SKM-1 treated with dmso at 0.1 percent for 144 hours (cell line): ENCODE results near the gene CROCC.

ENCODE experiments used
- DNase-seq: peaks from one replicate; lab custom pipeline; 2025; ENCODE audit not compliant: unreplicated experiment; lab: John Stamatoyannopoulos, UW

CROCC gene

DNA sequence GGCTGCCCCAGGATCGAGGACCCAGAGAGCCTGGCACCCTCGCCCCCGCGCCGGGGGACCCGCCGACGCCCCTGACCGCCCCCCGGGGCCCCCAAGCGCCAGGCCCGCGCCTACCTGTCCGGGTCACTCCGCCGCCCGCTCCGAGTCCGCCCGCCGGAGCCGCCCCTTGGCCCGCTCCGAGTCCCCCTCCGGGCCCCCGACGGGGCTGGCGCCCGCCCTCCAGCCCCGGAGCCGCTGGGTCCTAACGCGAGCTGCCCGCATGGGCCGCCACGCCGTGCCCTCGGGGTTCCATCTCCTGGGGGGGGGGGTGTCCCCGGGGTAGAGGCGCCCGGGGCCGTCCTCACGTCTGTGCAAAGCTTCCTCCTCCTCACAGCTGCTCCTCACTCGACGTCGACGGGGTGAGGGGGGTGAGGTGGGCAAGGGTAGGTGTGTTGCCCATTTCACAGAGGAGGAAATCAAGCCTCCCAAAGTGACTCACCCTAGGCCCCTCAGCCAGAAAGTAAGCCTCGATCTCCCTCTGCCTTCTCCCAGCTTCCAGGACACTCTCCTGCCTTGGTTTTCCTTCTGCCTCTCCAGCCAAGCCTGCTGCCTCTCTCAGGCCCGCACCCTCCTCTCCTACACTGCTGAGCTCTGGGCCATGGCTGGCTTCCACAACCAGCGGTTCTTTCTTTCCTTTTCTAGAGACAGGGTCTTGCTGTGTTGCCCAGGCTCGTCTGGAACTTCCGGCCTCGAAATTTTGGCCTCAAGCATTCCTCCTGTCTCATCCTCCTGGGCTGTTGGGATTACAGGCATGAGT, 58.9 kb downstream of the CROCC start, which contains the start of gene MFAP2:
MFAP2 (minus strand) TSS at position 148 of the 796 bp plus-strand sequence. CDS start 2,347 bp downstream, outside the sequence.
- DNase-seq, result no peak

DNA sequence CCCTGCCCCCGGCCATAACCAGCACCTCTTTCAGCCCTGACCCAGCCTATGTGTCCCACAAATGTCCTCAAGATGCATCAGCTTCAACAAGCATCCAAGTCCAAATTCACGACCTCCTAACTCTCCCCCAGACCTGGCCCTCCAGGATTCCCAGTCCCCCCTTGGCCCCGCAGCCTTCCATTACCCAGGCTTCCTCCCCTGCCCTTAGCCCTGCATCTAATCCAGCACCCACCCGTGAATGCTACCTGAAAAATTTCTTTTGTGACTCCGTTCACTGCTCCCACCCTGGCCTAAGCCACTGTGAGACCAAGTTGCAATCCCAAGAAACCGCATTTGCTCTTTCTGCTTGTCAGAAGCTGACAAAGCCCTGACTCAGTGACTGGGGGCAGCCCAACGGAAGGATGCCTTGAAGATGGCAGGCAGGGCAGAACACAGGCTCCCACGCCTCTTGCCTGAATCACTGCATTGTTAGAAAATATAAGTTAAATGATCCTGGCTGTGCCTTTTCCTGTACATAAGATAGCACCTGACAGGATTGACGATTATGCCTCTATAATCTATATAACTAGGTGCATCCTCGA, 59.6 kb downstream of the CROCC start:
- no peak for DNase-seq

DNA sequence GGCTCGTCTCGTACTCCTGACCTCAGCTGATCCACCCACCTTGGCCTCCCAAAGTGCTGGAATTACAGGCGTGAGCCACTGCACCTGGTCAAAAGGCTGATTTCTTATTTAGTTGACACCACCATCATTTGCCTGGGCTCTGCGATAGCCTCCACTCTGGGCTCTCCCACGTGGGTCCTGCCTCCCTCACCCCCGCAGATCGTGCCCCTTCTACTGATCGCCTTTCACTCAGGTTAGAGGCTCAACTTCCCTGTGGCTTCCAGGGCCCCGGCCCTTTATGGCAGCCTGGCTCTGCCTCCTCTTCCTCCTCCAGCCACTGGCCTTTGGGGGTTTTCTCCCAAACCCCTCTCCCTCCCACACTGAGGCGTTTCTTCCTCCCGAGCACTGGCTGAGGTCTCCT, 61.2 kb downstream of the CROCC start:
- DNase-seq, result no peak

DNA sequence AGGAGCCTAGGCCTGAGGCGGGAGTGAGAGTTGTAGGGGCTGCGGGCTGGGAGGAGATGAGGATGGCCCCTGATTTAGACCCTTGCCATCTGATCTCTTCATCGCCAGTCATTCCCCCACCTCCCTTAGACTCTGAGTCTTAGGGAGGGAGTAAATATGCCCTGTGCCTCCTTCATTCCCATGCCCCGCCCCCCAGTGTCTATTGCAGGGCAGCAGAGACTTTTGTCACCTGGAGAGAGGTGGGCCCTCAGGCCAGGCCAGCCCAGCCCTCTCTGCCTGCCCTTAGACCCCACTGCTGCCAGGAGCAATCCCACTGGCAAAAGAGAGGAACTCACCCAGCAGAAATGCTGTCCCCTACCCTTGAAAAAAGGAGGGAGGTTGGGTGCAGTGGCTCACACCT, 61.9 kb downstream of the CROCC start:
- DNase-seq, result no peak

DNA sequence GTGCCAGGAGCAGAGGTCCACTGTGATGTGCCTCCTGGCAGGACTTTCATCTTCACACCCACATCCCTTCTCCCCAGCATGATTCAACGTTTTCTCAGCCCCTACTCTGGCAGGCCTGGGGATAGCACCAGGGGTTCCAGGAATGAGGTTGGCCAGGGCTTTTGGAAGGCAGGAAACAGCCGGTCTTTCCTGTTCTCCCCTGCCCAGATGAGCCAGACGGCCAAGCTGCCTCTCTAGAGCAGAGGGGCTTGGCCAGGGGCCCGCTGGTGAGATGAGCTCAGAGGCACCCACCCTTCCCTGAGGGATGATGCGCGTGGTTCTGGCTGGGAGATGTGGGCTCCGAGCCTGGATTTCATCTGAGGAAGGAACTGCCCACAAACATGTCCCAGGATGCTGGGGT, 63.0 kb downstream of the CROCC start:
- no peak for DNase-seq

DNA sequence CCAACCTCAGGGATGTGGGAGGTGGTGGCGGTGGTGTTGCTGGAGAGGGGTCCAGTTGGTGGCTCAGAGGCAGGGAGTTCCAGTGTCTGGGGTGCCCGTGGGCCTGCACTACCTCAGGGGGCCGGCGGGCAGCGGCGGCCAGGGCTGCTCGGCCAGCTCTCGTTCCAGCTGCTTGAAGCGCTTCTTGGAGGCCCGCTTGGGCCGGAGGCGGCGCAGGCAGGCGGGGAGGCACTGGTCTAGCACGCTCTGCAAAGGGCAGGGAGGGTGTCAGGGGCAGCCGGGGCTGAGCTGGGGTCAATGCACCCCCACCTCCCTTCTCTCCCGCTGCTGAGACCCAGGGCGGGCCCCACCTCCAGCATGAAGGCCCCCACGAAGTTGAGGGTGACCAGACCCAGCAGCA, 64.4 kb downstream of the CROCC start:
- no peak for DNase-seq

DNA sequence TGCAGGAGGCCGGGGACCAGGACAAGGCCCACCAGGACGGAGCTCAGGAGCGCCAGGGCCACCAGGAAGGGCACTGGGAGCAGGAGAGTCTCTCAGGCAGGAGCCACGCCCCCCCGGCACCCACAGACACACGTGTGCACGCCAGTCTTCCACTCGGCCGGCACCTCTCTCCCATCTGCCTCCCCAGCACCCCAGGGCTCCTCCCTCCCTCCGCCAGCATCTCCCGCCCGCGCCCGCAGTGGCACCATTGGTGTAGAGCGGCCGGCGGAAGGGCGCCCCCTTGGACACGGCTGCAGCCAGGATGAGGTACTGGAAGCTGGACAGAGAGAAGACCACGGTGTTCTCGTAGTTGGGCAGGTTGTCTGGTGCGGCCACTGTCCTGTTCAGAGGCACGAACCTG, 64.8 kb downstream of the CROCC start:
- no peak for DNase-seq

DNA sequence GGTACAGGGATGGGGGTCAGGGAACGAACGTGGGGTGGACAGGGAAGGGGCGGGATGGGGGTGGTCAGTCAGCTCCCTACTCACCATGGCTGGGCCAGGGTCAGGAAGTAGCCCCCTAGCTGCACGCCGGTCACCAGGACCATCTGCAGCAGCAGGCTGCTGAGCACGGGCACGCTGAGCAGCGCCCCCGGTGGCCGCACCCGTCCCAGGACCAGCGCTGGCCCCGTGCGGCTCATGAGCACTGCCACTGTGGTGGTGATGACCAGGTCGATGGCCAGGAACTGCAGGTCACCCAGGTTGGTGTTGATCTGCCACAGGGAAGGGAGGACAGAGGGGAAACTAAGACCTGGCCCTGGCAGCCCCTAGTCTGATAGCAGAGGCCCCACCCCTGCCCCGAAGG, 65.2 kb downstream of the CROCC start:
- DNase-seq, result no peak

DNA sequence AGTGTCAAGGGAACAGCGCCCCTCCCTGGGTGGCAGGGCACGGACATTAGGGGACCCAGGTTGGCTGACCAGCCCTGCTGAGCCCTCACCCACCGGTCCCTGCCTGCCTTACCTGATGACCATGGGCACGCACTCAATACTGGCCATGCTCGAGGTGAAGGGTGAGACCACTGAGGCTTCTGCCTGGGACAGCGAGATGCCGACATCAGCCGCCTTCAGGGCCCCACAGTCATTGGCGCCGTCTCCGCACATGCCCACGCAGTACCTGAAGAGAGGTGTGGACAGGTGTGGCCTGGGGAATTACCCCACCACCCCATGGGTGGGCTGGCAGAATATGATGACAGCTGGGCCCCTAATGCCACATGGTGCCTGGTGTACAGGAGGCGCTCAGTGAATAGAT, 66.5 kb downstream of the CROCC start:
- no peak for DNase-seq

DNA sequence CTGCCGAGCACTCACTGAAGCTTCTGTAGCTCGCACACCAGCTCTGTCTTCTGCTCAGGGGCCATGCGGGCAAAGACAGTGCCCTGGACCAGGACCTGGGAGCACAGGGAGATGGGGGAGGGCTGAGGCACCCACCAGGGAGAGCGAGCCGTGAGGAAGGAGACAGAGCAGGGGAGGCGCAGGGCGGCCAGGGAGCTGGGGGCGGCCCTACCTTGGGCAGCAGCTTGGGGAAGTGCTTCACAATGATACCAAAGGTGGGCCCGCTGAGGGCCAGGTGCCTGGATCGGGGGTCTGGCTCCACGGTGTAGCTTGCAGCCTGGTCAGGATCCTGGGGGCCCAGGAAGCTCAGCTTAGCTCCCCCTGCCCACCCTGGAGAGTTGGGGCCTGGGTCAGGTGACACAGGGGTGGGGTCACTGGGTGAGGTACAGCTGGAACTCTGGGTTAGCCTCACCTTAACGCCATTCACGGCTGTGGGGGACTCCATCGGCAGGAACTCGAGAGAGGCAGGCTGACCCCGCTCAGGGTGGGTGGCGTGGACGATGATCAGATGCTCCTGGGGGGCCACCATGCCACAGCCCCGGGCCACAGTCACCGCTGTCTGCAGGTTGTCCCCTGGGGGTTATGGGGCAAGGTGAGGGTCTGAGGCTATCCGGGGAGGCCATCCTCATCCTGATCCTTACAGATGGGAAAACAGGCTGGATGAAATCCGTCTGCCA, 68.1 kb downstream of the CROCC start:
- no peak for DNase-seq

DNA sequence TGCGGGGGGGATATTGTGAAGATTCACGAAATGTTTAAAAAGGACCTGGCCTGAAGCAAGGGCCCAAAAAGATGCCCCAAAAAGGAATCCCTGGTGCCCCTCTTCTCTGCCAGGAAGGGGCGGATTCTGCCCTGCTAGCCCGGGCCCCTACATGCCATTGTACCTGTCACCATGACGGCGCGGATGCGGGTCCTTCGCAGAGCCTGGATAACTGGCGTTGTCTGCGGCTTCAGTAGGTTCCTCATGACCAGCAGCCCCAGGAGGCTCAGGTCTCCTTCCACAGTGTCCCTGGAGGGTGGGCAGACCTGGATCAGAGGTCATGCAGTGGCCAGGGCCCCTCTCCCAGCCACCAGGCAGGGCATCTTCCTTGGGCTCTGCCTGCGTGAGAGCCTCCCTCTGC, 69.8 kb downstream of the CROCC start:
- no peak for DNase-seq

DNA sequence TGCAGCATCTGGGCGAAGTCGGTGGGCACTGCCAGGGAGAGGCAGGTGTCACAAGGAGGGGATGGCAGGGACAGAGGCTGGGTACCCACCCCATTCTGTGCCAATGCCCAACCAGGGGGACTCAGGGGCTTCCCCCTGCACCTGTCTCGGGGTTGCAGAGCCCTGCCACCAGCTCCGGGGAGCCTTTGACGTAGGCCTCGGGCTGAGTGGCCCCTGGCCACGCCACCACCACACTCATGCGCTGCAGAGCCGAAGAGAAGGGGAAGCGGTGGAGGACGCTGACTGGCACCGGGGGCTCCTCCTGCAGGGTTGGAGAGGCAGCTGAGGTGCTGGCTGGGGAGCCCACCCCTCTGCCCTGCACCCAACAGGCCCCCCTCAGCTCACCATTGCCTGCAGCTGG, 70.4 kb downstream of the CROCC start:
- DNase-seq, result no peak

DNA sequence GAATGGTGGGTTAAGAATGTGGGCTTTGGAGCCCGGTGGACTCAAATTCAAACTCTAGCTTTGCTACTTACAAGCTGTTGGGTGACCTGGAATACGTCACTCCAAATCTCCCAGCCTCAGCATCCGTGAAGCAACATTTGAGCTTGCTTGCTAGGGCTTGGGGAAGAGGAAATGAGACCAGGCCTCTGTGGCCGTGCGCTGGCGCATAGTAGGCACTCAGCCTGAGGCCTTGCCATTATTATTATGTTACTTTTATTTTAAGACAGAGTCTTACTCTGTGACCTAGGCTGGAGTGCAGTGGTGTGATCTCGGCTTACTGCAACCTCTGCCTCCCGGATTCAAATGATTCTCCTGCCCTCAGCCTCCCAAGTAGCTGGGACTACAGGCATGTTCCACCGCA, 70.9 kb downstream of the CROCC start:
- DNase-seq, result no peak

DNA sequence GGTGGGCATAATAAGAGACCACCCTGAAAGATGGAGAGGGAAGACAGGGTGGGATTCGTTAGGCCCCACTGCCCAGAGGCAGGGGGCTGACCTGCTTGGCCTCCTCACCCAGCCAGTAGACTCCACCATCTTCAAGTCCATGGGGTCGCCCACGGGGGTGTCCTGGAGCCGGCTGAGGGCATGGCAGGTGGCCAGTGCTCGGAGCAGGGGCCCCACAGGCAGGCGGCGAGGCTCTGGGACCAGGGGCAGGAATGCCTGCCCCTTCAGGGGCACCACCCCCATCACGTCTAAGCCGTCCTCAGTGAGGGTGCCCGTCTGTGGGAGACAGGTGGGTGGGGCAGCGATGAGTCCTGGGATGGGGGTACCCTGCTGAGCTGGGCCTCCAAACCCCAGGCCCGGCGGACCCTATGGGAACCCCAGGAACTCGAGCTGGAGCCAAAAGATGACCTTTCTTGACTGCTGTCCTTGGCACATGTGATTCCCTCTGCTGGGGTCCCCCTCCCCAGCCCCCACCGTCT, 71.8 kb downstream of the CROCC start:
- DNase-seq, result no peak

DNA sequence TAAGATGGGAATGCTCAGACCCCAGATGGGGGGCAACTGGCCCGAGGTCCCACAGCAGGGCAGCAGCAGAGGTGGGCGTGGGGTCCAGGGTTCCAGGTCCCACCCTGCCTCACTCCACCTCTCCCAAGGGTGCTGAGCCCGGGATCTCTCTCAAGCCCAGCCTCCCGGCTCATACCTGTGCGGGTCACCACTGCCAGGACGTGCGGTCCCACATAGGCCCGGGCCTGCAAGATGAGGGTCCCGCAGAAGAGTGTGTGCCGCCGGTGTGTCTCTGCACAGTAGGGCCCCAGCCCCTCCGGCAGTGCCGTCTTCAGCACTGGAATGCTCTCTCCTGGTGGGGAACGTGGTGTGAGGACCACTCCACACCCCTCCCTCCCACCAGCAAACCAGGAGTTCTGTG, 75.1 kb downstream of the CROCC start:
- DNase-seq, result no peak

DNA sequence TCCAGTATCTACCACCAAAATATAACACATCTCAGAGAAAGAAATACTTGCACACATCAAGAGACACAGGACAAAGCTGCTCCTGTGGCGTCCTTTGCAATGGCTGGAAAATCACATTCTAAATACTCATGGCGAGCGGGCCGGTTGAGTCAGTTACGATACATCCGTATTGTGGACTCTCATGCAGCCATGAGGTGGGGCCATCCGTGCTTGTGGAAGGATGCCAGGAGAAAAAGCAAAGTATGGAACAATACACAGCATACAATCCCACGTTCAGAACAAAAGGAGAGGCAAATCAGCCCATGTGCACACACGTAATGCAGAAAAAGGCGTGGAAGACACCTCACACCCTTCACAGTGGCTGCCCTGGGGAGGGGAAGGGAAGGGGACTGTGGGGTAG, 76.9 kb downstream of the CROCC start:
- no peak for DNase-seq

DNA sequence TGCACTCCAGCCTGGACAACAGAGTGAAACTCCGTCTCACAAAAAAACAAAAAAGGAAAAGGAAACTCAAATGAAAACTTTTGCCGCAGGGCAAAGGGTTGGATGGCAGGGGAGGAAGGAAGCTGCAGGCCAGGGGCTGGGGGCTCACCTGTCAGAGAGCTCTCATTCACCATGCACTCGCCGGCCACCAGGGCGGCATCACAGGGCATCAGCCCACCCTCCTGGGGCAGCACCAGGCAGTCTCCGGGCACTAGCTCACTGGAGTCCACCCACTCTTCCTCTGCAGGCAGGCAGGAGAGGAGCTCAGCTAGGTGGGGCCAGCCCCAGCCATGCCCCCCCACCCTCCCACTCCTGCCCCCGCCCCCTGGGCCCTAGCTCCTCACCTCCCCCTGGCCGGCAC, 78.1 kb downstream of the CROCC start:
- DNase-seq, result no peak

DNA sequence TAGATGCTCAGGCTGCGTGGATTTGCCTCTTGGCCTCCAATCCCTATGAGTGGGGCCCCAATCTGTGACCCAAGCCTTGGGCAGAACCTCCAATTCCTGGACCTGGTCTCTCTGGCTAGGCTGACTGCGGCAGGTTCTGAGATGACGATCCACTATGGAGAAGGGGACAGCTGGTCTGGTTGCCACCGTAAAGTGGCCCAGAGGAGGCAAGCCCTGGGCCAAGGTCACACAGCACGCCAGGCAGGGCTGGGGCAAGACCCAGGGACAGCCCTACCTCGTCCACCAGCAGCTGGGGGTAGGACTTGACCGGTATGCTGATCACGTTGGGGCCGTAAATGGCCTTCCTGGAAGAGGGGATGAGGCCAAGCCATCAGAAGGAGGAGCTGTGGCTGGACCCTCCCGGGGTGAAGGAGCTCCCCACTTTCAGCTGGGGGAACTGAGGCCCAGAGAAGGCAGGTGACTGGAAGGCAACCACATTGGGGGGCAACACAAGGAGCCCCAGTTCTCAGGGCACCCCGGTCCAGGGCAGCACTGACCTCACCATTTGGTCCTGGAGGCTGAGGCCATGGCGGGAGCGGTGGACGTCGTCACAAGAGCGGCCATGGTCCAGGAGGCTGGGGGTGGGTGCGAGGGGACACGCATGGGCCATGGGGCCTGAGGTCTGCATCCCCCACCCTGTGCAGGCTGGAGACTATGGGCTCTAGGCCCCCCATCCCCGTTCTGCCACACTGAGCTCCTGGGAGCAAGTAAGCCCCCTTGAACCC, 80.2 kb downstream of the CROCC start:
- no peak for DNase-seq

DNA sequence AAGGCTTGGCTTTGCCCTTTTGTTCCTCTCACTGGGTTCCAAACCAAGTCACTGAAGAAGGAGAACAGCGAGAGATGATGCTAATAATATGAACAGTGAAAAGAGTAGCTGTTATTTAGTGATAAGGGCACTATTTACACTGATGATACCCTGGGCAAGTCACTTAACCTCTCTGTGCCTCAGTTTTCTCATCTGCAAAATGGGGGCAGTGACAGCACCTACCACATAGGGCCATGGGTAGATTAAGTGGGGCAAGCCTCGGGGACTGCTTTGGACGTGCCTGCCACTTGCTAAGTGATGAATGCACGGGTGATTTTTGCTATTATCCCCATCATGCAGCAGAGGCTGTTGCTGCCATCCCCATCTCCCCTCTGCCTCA, 80.8 kb downstream of the CROCC start:
- no peak for DNase-seq

DNA sequence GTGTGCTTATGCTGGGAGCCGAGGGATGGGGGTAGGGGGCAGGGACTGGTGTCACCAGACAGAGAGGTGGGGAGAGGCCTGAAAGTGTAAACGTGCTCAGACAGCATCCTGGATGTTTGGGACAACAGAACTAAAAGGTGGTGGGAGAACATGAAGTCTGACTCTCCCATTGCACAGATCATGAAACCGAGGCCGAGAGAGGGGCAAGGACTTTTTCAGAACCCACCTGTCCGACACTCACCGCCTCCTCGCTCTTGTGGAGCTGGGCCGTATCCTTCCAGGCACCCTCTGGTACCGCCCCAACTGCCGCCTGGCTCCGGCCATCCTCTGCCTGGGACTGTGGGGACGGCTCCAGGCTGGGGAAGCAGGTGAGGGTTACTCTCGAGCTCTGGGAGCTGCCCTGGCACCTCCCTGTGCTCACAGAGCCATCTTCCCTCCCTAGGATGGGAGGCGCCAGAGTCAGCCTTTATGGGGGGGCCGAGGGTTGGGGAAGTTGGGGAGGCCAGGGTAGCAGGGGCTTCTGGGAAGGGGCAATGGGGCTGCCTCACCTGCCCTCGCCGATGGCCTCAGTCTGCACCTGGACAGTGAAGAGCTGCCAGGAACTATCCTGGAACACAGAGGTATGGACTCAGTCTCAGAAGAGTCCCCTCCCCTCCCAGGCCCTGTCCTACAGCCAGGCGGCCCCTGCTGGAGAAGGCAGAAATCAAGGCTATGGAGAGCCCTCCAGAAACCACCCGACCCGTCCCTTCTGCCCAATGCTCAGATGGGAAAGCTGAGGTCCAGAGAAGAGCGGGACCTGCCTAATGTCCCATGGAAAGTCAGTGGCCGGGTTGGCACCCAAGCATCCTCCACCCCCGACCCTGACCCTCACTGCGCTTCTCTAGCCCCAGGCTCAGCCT, 83.0 kb downstream of the CROCC start:
- DNase-seq, result no peak
